NCI-H2196 treated with DMSO at 0.1 percent for 48 hours (cell line): ENCODE results near the gene SMCO2.
A peak's percentile ranks its signal among the peaks of the same experiment; 100 is the strongest.

ENCODE experiments used
- DNase-seq: peaks from one replicate; lab custom pipeline; 2025; ENCODE audit not compliant: unreplicated experiment; lab: John Stamatoyannopoulos, UW

The SMCO2 gene

GRCh38 chr12:27446436-27446835 lies at the start of gene SMCO2:
Gene SMCO2, plus strand, starts transcription at chr12:27446736. Its CDS starts 23,896 bp downstream, at chr12:27470632.
- DNase-seq: no peak

- DNase-seq: no peak
Measured at GRCh38 chr12:27398466-27398865, 48.1 kb upstream of the SMCO2 start.

DNA sequence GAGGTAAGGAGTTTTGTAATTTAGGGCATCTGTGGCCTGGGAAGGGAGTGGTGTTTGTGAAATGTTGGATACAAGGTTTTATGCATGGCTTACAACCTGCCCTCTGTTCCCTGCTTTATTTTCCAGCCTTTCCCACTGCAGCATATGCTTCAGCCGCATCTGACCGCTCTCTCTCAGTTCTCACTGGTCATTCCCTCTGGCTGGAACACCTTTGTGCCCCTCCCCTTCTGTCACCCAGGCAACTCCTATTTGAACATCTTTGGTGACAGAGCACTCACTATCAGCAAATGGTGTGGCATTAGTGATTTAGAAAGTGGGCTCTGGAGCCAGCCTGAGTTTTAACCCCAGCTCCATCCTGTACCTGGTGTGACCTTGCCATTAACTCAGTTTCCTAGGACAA lies 47.5 kb upstream of the SMCO2 start:
- DNase-seq: no peak

DNA sequence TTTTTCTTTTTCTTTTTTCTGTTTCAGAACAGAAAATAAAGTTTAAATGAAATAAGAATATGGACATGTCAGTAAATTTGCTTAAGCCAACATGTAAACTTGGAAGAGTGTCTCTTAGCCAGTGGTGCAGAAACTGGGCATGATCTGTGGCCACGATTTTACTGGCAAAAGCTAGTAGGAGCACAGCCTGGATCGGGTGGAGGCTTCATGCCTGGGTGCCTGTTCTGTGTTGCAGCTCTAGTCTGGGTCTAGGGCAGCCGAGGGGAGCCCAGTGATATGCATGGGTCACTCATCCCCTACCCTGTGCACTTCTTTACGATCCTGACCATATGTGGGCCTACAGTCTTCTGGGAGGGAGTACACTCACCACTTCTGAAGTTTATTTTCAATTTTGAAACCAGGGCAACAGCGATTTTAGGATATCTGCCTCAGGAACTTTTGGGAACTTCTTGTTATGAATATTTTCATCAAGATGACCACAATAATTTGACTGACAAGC lies 45.6 kb upstream of the SMCO2 start:
- DNase-seq: no peak

GRCh38 chr12:27412047-27412446 lies 34.5 kb upstream of the SMCO2 start:
- DNase-seq: no peak

DNA sequence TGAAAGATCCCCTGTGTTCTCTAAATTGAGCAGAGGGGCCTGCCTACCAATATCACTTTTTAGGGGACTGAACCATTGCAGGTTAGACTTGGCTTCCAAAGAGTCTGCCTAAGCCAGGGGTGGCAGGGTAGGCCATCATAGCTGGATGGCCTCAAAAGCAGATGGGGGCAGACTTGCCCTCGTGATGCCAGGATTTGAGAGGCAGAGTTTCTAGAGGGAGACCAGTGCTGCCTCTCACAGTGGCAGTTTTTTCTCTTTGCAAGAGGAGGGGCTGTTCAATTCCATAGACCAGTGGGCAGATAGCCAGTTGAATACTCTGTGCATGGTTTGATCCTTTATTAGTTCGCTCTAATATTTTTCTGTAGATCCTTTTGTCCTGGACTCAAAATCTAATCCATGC lies 23.8 kb upstream of the SMCO2 start:
- DNase-seq: no peak

GRCh38 chr12:27424631-27425230 lies 21.8 kb upstream of the SMCO2 start:
- peak; percentile 42 for DNase-seq

- no peak for DNase-seq
Measured at GRCh38 chr12:27425306-27425705, 21.2 kb upstream of the SMCO2 start.

- DNase-seq: no peak
Measured at GRCh38 chr12:27426743-27427487, 19.6 kb upstream of the SMCO2 start.

- no peak for DNase-seq
Measured at GRCh38 chr12:27427824-27428223, 18.7 kb upstream of the SMCO2 start.

DNA sequence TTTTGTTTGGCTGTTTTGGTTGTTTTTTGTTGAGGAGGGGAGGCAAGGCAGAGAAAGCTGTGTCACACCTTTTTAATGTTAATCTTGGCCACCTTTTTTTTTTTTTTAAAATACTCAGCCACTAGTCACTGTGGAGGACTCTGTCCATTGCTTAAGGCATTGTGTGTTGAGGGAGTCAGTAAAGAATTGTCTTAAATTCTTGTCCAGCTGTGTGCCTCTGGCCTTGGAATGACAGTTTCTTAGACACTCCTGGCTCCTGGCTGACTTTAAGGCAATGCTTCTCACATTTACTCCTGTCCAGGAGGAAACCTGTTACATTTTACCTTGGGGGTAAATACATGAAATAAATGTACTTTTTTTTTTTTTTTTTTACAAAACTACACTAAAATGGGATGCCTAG lies 18.1 kb upstream of the SMCO2 start:
- no peak for DNase-seq

DNA sequence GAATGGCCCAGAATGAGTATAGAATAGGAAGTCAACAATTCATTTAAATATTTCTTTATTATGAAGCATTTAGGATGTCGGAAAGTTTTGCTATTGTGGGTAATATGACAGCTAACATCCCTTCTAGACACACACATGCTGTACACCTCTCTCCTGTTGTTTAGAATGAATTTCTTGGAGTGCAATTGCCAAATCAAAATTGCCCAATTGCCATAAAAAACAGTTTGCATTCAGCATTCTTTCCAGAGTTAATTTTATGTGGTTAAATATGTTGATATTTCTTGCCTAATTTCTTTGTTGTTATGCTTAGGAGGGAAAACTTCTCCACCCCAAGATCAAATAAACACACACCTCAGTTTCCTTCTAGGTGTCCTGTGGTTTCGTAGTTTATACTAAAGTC lies 16.9 kb upstream of the SMCO2 start:
- no peak for DNase-seq

- DNase-seq: no peak
Measured at GRCh38 chr12:27431185-27431584, 15.4 kb upstream of the SMCO2 start.

GRCh38 chr12:27434673-27435565 lies 11.6 kb upstream of the SMCO2 start:
- DNase-seq: peak; percentile 21

GRCh38 chr12:27436029-27436428 lies 10.5 kb upstream of the SMCO2 start:
- DNase-seq: no peak

DNA sequence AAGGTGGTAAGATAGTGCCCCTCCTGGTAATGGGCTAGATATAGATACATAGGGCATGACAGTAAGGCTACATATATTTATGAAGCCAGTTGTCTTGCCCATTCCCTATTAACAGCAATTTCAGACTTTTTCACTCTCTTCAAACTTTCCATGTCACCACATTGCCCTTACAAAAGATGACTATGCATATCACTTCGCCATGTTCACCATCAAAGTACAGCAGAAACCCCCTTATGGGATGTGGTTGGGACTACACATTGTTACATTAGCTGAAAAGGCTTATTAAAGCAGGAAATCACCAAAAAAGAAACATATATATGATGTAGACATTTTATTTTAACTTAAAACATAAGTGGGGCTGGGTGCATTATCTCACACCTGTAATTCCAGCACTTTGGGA lies 9.8 kb upstream of the SMCO2 start:
- DNase-seq: no peak

DNA sequence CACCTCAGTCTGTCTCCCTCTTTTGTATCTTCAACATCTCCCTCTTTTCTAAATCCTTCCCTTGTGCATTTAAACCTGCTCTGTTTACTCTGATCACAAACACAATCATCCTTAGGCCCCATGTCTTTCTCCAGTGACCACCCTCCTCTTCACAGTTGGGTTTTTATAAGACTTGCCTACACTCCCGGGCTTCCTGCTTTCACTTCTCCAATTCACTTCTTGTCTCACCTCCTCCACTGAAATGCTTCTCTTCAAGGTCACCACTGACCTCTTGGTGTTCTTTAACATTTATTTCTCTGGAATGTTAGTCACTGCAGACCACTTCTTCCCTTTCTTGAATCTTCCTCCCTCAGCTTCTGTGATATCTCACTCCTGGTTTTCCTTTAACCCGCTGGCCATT lies 8.7 kb upstream of the SMCO2 start:
- no peak for DNase-seq

DNA sequence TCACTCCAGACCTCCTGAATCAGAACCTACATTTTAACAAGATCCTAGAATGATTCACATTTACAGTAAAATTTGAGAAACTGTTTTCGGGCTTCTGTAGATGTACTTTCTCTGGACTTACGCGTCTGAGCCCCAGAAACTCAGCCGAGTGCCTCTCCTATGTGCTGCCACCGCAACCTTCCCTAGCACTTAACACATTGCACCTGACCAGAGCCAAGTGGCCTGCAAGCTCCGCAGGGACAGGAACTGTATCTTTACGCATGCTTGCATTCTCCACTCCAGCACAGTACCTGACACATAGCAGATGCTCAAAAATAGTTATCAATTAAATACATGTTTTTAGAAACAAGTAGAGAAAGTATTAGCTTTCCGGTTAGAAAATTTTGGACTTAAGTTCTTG lies 1.2 kb downstream of the SMCO2 start:
- DNase-seq: no peak

- DNase-seq: no peak
Measured at GRCh38 chr12:27449026-27449425, 2.5 kb downstream of the SMCO2 start.

GRCh38 chr12:27449893-27450534 lies 3.5 kb downstream of the SMCO2 start:
- no peak for DNase-seq
